A673 (cell line): ENCODE data around the gene DNAJB6. TPM values are rescaled to one million over a fixed set of nuclear protein-coding genes. Genes with fewer than 3 reads are reported as not detected.

Source experiments
- BruUV-seq: library from RNA; stranded (reverse); fragments of 400-500 nt; replicated peaks from 2 replicates; lab custom pipeline; 2021; lab: Mats Ljungman, UMichigan
- CTCF ChIA-PET: fragments of 300-600 bp; sonication (Branson Sonifier 250); formaldehyde crosslinking; loops from one replicate; lab custom pipeline; 2022; ENCODE audit warnings: antibody characterized with exemption; lab: Charles Lee
- POLR2A ChIA-PET: fragments of 300-600 bp; sonication (Branson Sonifier 250); formaldehyde crosslinking; loops from one replicate; lab custom pipeline; 2022; ENCODE audit warnings: antibody characterized with exemption; ENCODE audit not compliant: low non-redundant PET; lab: Charles Lee
- DNase-seq: peaks from one replicate; pipeline ENCODE4 v3.0.0-alpha.2; 2015; ENCODE audit warnings: low spot score
- H3K27ac ChIP-seq: fragments of 200-600 bp; sonication (generic); 2 replicates; pipeline ENCODE4 v1.5.1; 2016; ENCODE audit warnings: mixed run types, low read depth, mild to moderate bottlenecking, mixed read lengths, antibody characterized with exemption, low read length; ENCODE audit not compliant: poor library complexity, severe bottlenecking
- H3K27me3 ChIP-seq: fragments of 200-600 bp; sonication (generic); replicated peaks from 2 replicates; pipeline ENCODE4 v1.6.1; 2017; ENCODE audit warnings: mixed run types, low read depth, mild to moderate bottlenecking, mixed read lengths, antibody characterized with exemption, low read length; ENCODE audit not compliant: insufficient read depth, poor library complexity
- H3K36me3 ChIP-seq: fragments of 200-600 bp; sonication (generic); 2 replicates; pipeline ENCODE4 v1.6.1; 2016; ENCODE audit warnings: mixed run types, mild to moderate bottlenecking, mixed read lengths, antibody characterized with exemption, low read length; ENCODE audit not compliant: insufficient read depth, poor library complexity, severe bottlenecking
- H3K4me1 ChIP-seq: fragments of 200-600 bp; sonication (generic); 2 replicates; pipeline ENCODE4 v1.6.1; 2017; ENCODE audit warnings: mixed run types, mild to moderate bottlenecking, mixed read lengths, antibody characterized with exemption, low read length; ENCODE audit not compliant: insufficient read depth, poor library complexity, severe bottlenecking
- H3K4me3 ChIP-seq: fragments of 200-600 bp; sonication (generic); 2 replicates; pipeline ENCODE4 v1.5.1; 2016; ENCODE audit warnings: low read depth, mixed run types, mild to moderate bottlenecking, mixed read lengths, low read length; ENCODE audit not compliant: poor library complexity, severe bottlenecking
- H3K9me3 ChIP-seq: fragments of 200-600 bp; sonication (generic); 2 replicates; pipeline ENCODE4 v1.6.1; 2016; ENCODE audit warnings: mixed run types, low read depth, mild to moderate bottlenecking, mixed read lengths, antibody characterized with exemption, low read length; ENCODE audit not compliant: poor library complexity, severe bottlenecking
- CTCF ChIP-seq: fragments of 300-800, 200-600 bp; sonication (generic); conservative IDR thresholded peaks from 2 replicates; pipeline ENCODE4 v1.5.1; 2017; ENCODE audit warnings: low read depth, mild to moderate bottlenecking, antibody characterized with exemption, low read length, moderate library complexity, mixed read lengths
- EZH2 ChIP-seq: fragments of 200-600 bp; sonication (generic); IDR thresholded peaks from 2 replicates; pipeline ENCODE4 v1.6.1; 2017; ENCODE audit warnings: borderline replicate concordance, low read depth, mild to moderate bottlenecking, mixed read lengths, antibody characterized with exemption, low read length; ENCODE audit not compliant: poor library complexity, severe bottlenecking
- intact Hi-C: fragments of 100-400 bp; cut with micrococcal nuclease; formaldehyde crosslinking; loops from one replicate; pipeline ENCODE4 v1.10.0; 2022; ENCODE audit not compliant: unreplicated experiment
- total RNA-seq: library from RNA; stranded (reverse); gene quantifications from 2 replicates; pipeline ENCODE4 v1.2.3, GENCODE V29; 2021

The DNAJB6 gene
- total RNA-seq, 1 experiment from 2014 or later, result 146 TPM

GRCh38 chr7:157409753-157410727 is 73.2 kb downstream of the DNAJB6 start:
- POLR2A ChIA-PET, result no interaction called here
- intact Hi-C loops, result no loop called here
- CTCF ChIA-PET, result no interaction called here
- H3K4me3 ChIP-seq, result no peak overlapping the region
- DNase-seq, result no peak
- no peak for TF ChIP-seq CTCF
- TF ChIP-seq EZH2, result no peak
- H3K27ac ChIP-seq, result no peak overlapping the region
- peaks cover under 1% of the 10 kb centered on the region for H3K36me3 ChIP-seq
- no peaks in the 10 kb centered on the region for H3K9me3 ChIP-seq
- H3K27me3 ChIP-seq, result no peaks in the 10 kb centered on the region
- H3K4me1 ChIP-seq, result no peaks in the 10 kb centered on the region
- BruUV-seq, result no TSS peak

DNA sequence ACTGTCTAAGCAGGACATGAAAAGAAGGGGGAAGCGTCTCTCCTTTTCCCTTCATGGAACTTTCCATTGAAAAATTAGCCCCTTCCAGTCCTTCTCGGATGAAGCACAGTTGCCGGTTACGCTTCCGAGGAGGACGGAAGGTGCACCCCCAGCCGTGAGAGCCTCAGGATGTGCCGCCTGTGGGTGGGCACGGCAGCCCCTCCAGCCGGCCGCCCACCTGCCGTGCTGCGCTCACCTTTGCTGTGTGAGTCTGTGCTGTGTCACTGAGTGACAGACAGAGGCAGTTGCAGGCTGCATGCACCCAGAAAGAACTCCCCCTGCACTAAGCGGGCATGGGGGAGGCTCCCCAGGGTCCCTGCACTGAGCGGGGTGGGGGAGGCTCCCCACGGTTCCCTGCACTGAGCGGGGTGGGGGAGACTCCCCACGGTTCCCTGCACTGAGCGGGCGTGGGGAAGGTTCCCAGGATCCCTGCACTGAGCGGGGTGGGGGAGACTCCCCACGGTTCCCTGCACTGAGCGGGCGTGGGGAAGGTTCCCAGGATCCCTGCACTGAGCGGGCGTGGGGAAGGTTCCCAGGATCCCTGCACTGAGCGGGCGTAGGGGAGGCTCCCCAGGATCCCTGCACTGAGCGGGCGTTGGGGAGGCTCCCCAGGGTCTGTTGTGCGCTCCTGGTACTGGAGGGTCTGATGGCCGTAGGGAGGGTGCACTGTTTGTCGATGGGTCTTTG is 74.2 kb downstream of the DNAJB6 start:
- no TSS peak for BruUV-seq
- Histone ChIP-seq H3K27ac (no peak overlapping the region), H3K9me3 (no peaks in the 10 kb centered on the region), H3K4me1 (no peaks in the 10 kb centered on the region), H3K27me3 (no peaks in the 10 kb centered on the region), H3K36me3 (peaks cover 3% of the 10 kb centered on the region), H3K4me3 (no peak overlapping the region)
- CTCF ChIA-PET, result no interaction called here
- intact Hi-C loops, result no loop called here
- no peak for TF ChIP-seq CTCF
- TF ChIP-seq EZH2, result no peak
- no peak for DNase-seq
- POLR2A ChIA-PET, result no interaction called here

DNA sequence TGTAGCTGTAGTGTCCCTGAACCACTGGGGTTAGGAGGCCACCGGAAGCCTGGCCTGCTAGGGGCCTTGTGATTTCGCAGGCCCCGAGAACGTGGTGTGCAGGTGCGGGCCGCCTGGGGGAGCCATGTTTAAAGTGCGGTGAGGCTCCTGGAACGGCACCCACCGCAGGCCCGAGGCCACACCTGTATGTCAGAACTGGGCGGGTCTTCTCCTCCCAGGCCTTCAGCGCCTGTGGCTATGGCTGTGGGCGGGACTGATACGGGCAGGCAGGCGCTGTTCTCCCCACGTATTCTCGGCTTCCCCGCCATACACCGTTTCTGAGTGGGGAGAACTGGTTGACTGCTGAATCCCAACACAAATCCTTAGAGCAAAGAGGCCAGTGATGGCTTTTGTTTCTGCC is 74.8 kb downstream of the DNAJB6 start:
- no TSS peak for BruUV-seq

More for the DNA sequence above, 74.8 kb downstream of the DNAJB6 start:
- Histone ChIP-seq H3K4me3 (no peak overlapping the region), H3K36me3 (peaks cover 3% of the 10 kb centered on the region), H3K27ac (no peak overlapping the region), H3K4me1 (no peaks in the 10 kb centered on the region), H3K27me3 (no peaks in the 10 kb centered on the region), H3K9me3 (no peaks in the 10 kb centered on the region)
- TF ChIP-seq EZH2 (no peak), CTCF (no peak)
- intact Hi-C loops, result no loop called here
- ChIA-PET POLR2A (no interaction called here), CTCF (no interaction called here)
- no peak for DNase-seq
